HG02884 (cell line): ENCODE results near the gene GDAP1L1.
"Not testable (repeated sequence)": the region's sequence is repeated elsewhere in the genome, so short reads cannot be mapped to it uniquely, and the experiment has no call there.

Experiments used
- ATAC-seq: cut with Tn5 transposase; IDR thresholded peaks from one replicate; pipeline ENCODE4 v1.9.1; 2021; ENCODE audit warnings: mild to moderate bottlenecking, moderate library complexity; ENCODE audit not compliant: unreplicated experiment

Gene GDAP1L1

GRCh38 chr20:44219170-44219730, 27.9 kb upstream of the GDAP1L1 start:
- no peak for ATAC-seq

GRCh38 chr20:44219791-44220190, 27.3 kb upstream of the GDAP1L1 start:
- no peak for ATAC-seq

- no peak for ATAC-seq
These were observed 25.6 kb upstream of the GDAP1L1 start for GRCh38 chr20:44221368-44221954.

GRCh38 chr20:44222027-44222426, 25.1 kb upstream of the GDAP1L1 start:
- ATAC-seq = no peak

- ATAC-seq = no peak
These were observed 24.3 kb upstream of the GDAP1L1 start for GRCh38 chr20:44222633-44223368.

- no peak for ATAC-seq
These were observed 23.4 kb upstream of the GDAP1L1 start for GRCh38 chr20:44223721-44224120.

- no peak for ATAC-seq
These were observed 22.5 kb upstream of the GDAP1L1 start for GRCh38 chr20:44224637-44225036.

- no peak for ATAC-seq
These were observed 18.4 kb upstream of the GDAP1L1 start for GRCh38 chr20:44228465-44229258.

GRCh38 chr20:44231193-44231592, 15.9 kb upstream of the GDAP1L1 start:
- ATAC-seq = no peak

GRCh38 chr20:44231713-44232468, 15.2 kb upstream of the GDAP1L1 start:
- ATAC-seq = no peak

- ATAC-seq = not testable (repeated sequence)
These were observed 14.6 kb upstream of the GDAP1L1 start for GRCh38 chr20:44232469-44232856.

GRCh38 chr20:44233436-44234016, 13.6 kb upstream of the GDAP1L1 start:
- no peak for ATAC-seq

- ATAC-seq = no peak
These were observed 12.4 kb upstream of the GDAP1L1 start for GRCh38 chr20:44234566-44235317.

GRCh38 chr20:44235702-44236101, 11.4 kb upstream of the GDAP1L1 start:
- ATAC-seq = no peak

- not testable (repeated sequence) for ATAC-seq
These were observed 10.3 kb upstream of the GDAP1L1 start for GRCh38 chr20:44236840-44237239.

GRCh38 chr20:44241796-44242195, 5.3 kb upstream of the GDAP1L1 start:
- no peak for ATAC-seq

- no peak for ATAC-seq
These were observed 1.1 kb upstream of the GDAP1L1 start for GRCh38 chr20:44245977-44246376.

GRCh38 chr20:44247586-44248409, 690 bp downstream of the GDAP1L1 start:
- ATAC-seq = no peak

- no peak for ATAC-seq
These were observed 1.3 kb downstream of the GDAP1L1 start for GRCh38 chr20:44248410-44248759.
